ENCODE measurements around the gene RPL21.
A peak's percentile ranks its signal among the peaks of the same experiment; 100 is the strongest.
"Not testable (repeated sequence)": the region's sequence is repeated elsewhere in the genome, so short reads cannot be mapped to it uniquely, and the experiment has no call there.

RPL21 gene

DNA sequence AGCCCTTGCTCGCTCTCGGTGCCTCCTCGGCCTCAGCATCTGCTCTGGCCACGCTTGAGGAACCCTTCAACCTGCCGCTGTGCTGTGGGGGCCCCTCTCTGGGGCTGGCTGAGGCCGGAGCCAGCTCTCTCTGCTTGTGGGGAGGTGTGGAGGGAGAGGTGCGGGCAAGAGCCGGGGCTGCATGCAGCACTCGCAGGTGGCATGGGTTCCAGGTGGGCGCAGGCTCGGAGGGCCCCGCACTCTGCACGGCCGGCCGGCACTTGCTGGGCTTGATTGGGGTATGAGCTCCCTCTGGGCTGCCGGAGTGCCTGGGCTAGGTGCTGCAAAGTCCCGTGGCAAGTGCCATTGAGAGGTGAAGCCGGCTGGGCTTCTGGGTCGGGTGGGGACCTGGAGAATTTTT lies 31.7 kb upstream of the RPL21 start:
- H3K4me1 ChIP-seq, result no peaks in the 10 kb centered on the region
- 0 out of 2 replicates have a peak, but pooled peaks cover 3% of the 10 kb centered on the region for H3K36me3 ChIP-seq
- H3K9ac ChIP-seq, result no peak overlapping the region
- peaks cover 15% of the 10 kb centered on the region for H3K9me3 ChIP-seq
- no peak for TF ChIP-seq Cebpa-rat (IDR thresholded peaks at IDR 0.05)
- H3K4me2 ChIP-seq, result no peak overlapping the region
- no peak overlapping the region for H3K27ac ChIP-seq
- no peaks in the 10 kb centered on the region for H4K20me1 ChIP-seq
- no peak overlapping the region for H3K4me3 ChIP-seq
- H3K27me3 ChIP-seq, result no peaks in the 10 kb centered on the region

DNA sequence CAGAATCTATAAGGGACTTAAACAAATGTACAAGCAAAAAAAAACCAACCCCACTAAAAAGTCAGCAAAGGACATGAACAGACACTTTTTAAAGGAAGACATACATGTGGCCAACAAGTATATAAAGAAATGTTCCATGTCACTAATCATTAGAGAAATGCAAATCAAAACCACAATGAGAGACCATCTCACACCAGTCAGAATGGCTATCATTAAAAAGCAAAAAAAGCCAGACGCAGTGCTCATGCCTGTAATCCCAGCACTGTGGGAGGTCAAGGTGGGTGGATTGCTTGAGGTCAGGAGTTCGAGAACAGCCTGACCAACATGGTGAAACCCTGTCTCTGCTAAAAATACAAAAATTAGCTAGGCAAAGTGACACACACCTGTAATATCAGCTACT lies 29.3 kb upstream of the RPL21 start:
- H3K4me1 ChIP-seq, H3K36me3 ChIP-seq, H3K27me3 ChIP-seq, H3K27ac ChIP-seq, H3K4me3 ChIP-seq, H4K20me1 ChIP-seq, H3K4me2 ChIP-seq, H3K9ac ChIP-seq: not testable (repeated sequence)
- H3K9me3 ChIP-seq, result peaks cover 15% of the 10 kb centered on the region

DNA sequence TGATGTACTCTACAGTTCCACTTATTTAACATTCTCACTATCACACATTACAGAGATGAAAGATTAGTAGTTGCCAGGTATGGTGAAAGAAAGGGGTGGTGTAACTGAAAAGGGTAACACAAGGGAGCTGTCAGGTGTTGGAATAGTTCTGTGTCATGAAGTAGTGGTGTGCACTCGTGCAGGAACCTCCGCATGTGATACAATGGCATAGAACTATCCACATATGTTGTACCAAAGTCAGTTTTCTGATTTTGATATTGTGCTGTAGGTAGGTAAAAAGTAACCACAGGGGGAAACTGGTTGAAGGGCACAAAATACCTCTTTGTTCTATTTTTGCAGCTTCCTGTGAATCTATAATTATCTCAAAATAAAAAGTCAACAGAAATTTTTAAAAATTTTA lies 24.4 kb upstream of the RPL21 start:
- Histone ChIP-seq H3K36me3 (no peaks in the 10 kb centered on the region), H3K4me3 (no peak overlapping the region), H3K4me1 (peaks cover 9% of the 10 kb centered on the region), H3K27me3 (no peaks in the 10 kb centered on the region), H3K4me2 (peak overlapping the region; percentile 30), H3K9ac (no peak overlapping the region), H3K9me3 (peaks cover 4% of the 10 kb centered on the region; the same call in 1 of the 2 replicates), H4K20me1 (no peaks in the 10 kb centered on the region), H3K27ac (no peak overlapping the region)
- TF ChIP-seq Cebpa-rat (IDR thresholded peaks at IDR 0.05), result no peak

DNA sequence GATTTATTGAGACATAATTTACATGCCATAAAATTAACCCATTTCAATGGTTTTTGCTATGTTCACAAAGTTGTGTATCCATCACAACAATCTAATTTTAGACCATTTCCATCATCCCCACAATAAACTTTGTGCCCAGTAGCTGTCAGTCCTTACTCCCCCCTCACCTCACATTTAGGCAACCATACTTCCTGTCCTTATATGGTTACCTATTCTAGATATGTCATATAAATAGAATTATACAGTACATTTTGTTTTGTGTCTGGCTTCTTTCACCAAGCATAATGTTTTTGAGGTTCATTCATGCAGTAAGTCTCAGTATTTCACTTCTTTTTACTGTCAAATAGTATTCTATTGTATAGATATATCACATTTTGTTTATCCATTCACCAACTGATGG lies 23.2 kb upstream of the RPL21 start:
- Histone ChIP-seq H4K20me1 (no peaks in the 10 kb centered on the region), H3K27me3 (no peaks in the 10 kb centered on the region), H3K4me1 (peaks cover 9% of the 10 kb centered on the region), H3K4me3 (no peak overlapping the region), H3K9me3 (peaks cover 9% of the 10 kb centered on the region; the same call in 1 of the 2 replicates), H3K36me3 (no peaks in the 10 kb centered on the region), H3K4me2 (no peak overlapping the region), H3K27ac (no peak overlapping the region), H3K9ac (no peak overlapping the region)
- TF ChIP-seq Cebpa-rat (IDR thresholded peaks at IDR 0.05), result no peak

DNA sequence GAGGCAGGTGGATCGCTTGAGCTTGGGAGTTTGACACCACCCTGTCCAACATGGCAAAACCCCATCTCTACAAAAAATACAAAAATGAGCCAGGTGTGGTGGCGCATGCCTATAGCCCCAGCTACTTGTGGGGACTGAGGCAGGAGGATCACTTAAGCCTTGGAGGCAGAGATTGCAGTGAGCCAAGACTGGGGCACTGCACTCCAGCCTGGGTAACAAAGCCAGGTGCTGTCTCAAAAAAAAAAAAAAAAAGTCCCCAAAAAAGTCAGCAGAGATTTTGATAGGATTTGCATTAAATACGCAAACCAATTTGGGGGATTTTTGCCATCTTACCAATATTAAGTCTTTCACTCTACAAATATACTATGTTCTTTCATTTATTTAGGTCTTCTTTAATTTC lies 21.7 kb upstream of the RPL21 start:
- Histone ChIP-seq H3K27me3 (no peaks in the 10 kb centered on the region), H3K27ac (no peak overlapping the region), H3K36me3 (no peaks in the 10 kb centered on the region), H3K4me3 (no peak overlapping the region), H3K9ac (no peak overlapping the region), H4K20me1 (no peaks in the 10 kb centered on the region), H3K4me2 (no peak overlapping the region), H3K9me3 (peaks cover 9% of the 10 kb centered on the region; the same call in 1 of the 2 replicates), H3K4me1 (peaks cover 9% of the 10 kb centered on the region)
- TF ChIP-seq Cebpa-rat (IDR thresholded peaks at IDR 0.05), result no peak

DNA sequence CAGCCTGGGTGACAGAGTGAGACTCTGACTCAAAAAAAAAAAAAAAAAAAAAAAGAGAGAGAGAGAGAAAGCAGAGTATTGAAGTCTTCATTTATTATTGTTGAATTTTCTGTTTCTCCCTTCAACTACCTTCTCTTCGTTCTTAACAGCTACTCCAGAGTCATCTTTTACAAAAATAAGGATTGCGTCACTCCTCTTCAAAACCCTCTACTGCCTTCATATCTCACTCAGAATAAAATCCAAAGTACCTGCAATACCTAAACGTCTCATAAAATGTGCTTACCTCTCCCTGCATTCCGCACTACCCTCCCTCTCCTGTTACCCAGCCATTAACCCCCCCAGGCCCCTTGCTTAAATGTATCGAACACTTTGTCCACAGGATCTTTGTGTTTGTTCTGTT lies 17.4 kb upstream of the RPL21 start:
- H3K4me3 ChIP-seq, result no peak overlapping the region
- H3K36me3 ChIP-seq, result no peaks in the 10 kb centered on the region
- H3K27ac ChIP-seq, result no peak overlapping the region
- H3K9me3 ChIP-seq, result peaks cover 6% of the 10 kb centered on the region; the same call in 1 of the 2 replicates
- no peak overlapping the region for H3K9ac ChIP-seq
- no peaks in the 10 kb centered on the region for H3K4me1 ChIP-seq
- no peaks in the 10 kb centered on the region for H3K27me3 ChIP-seq
- H4K20me1 ChIP-seq, result no peaks in the 10 kb centered on the region
- no peak overlapping the region for H3K4me2 ChIP-seq
- 0 out of 2 replicates have a peak, but pooled peaks have one; percentile 18 for TF ChIP-seq Cebpa-rat (IDR thresholded peaks at IDR 0.05)

DNA sequence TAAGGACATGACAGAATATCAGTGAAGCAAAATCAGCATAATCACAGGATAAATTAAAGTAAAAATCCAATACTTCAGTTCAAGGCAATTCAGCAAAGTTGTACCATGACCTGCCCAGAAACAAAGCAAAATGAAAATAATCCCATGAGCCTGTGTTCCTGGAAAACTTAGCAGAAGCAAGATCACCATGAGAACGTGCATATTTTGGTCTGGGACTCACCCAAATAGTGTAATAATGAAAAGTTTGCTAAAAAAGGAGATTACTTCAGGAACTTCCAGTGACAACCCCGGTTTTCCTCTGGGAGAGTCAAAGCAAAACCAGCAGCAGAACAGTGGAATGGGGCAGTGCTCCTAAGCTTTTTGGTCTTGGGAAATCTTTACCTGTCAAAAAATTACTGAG lies 14.9 kb upstream of the RPL21 start:
- Histone ChIP-seq H3K36me3 (no peaks in the 10 kb centered on the region), H3K4me1 (no peaks in the 10 kb centered on the region), H3K9me3 (peaks cover 6% of the 10 kb centered on the region; the same call in 1 of the 2 replicates), H4K20me1 (no peaks in the 10 kb centered on the region), H3K9ac (no peak overlapping the region), H3K4me3 (no peak overlapping the region), H3K27ac (no peak overlapping the region), H3K27me3 (no peaks in the 10 kb centered on the region), H3K4me2 (no peak overlapping the region)
- no peak for TF ChIP-seq Cebpa-rat (IDR thresholded peaks at IDR 0.05)

DNA sequence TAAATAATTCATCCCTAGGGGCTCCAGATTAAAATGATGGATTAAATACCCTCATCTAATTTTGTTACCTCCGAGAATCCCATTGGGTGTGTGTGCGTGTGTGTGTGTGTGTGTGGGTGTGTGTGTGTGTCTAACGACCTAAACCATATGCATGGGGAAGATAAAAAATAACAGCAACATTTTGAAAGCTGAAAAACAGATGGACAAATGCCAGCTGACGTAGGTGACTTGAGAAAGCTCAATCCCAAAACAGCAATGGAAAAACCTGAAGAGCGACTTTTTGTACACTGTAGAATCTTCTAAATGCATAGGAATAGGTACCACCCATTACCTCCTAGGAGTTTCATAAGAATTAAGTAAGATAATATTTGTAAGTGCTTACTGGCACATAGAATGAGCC lies 8.7 kb upstream of the RPL21 start:
- Histone ChIP-seq H3K4me1 (no peaks in the 10 kb centered on the region), H3K9ac (no peak overlapping the region), H3K4me3 (no peak overlapping the region), H3K4me2 (no peak overlapping the region), H4K20me1 (no peaks in the 10 kb centered on the region), H3K9me3 (no peaks in the 10 kb centered on the region), H3K36me3 (no peaks in the 10 kb centered on the region), H3K27ac (no peak overlapping the region), H3K27me3 (no peaks in the 10 kb centered on the region)
- no peak for TF ChIP-seq Cebpa-rat (IDR thresholded peaks at IDR 0.05)

DNA sequence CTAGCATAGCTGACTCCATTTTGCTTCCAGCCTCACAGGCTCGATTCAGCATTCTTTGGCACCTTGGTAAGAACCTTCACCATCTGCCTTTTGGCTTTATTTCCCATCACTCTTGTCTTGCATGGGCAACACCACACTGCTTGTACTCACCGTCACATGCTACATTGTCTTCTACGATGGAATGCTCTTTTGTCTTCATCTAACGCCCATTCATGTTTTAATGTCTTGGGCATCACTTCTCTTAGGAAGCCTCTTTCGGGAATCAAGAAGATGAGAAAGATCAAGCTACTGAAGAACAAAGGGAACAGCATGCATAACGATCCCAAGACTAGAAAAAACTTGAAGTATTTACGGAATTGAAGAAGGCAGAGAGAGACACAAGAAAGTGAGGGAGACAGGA lies 5.7 kb upstream of the RPL21 start:
- TF ChIP-seq Cebpa-rat (IDR thresholded peaks at IDR 0.05), result no peak
- Histone ChIP-seq H3K36me3 (no peaks in the 10 kb centered on the region), H3K4me3 (no peak overlapping the region), H3K4me1 (peaks cover 9% of the 10 kb centered on the region; the same call in 1 of the 2 replicates), H3K27ac (no peak overlapping the region), H3K9me3 (no peaks in the 10 kb centered on the region), H3K9ac (no peak overlapping the region), H3K27me3 (no peaks in the 10 kb centered on the region), H3K4me2 (no peak overlapping the region), H4K20me1 (no peaks in the 10 kb centered on the region)

DNA sequence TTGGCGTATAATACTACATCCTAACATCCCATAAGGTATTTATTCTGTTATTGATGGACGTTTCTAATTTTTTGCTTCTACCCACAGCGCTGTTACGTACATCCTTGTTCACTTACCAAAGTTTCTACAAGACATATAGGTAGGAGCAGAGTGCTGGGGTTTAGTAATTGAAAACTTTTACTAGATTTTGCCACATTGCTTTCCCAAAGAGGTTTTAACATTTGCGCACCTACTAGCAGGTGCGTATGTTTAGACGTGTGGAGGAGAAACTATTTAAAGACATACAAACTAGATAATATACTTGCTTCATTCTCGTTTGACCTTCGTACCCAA lies 559 bp upstream of the RPL21 start:
- Histone ChIP-seq H3K9ac (peak overlapping the region; percentile 99), H4K20me1 (peaks cover 37% of the 10 kb centered on the region), H3K27me3 (no peaks in the 10 kb centered on the region), H3K9me3 (no peaks in the 10 kb centered on the region), H3K36me3 (peaks cover 24% of the 10 kb centered on the region), H3K4me1 (peaks cover 24% of the 10 kb centered on the region), H3K4me2 (peak overlapping the region; percentile 73), H3K27ac (peak overlapping the region; percentile 99), H3K4me3 (peak overlapping the region; percentile 93)
- no peak for TF ChIP-seq Cebpa-rat (IDR thresholded peaks at IDR 0.05)

DNA sequence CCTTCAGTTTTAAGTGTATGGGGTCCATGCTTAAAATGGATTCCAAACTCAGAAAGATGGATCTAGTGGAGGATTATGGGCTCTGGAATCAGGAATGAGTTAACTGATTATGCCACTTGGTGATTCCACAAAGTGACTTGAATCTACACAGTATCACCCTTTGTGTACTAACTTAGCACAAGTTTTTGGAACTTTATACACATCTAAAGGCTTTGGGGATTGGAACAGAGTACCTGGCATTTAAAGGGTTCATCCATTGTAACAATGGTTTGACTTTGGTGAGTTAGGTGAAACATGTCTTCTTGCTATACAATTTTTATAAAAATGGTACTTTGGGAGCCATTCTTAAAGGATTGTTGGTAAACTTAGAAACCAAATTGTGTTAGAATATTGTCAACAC lies 1.1 kb downstream of the RPL21 start:
- Histone ChIP-seq H3K9ac (peak overlapping the region; percentile 99), H3K4me2 (peak overlapping the region; percentile 90), H3K27me3 (no peaks in the 10 kb centered on the region), H3K36me3 (peaks cover 41% of the 10 kb centered on the region), H4K20me1 (peaks cover 53% of the 10 kb centered on the region), H3K9me3 (no peaks in the 10 kb centered on the region), H3K4me3 (peak overlapping the region; percentile 93), H3K27ac (peak overlapping the region; percentile 99), H3K4me1 (peaks cover 24% of the 10 kb centered on the region)
- no peak for TF ChIP-seq Cebpa-rat (IDR thresholded peaks at IDR 0.05)

All from BLaER1 (cell line).